Keratinocyte (primary cell): Measurements from ENCODE around the gene SH3GLB2.

Experiments
- CTCF ChIP-seq, 3 experiments: IDR thresholded peaks in 1 of 3; conservative IDR thresholded peaks in 1 of 3; optimal IDR thresholded peaks in 1 of 3; 2 replicates in 2 of 3; 3 replicates in 1 of 3; pipeline versions ENCODE3 to v1.5.1; 2011; ENCODE audit warnings: low read length in 3 of 3, mild to moderate bottlenecking in 3 of 3, moderate library complexity in 2 of 3, control low read depth in 1 of 3, inconsistent platforms in 1 of 3; ENCODE audit not compliant: insufficient read depth in 2 of 3; ENCODE audit errors: extremely low read depth in 1 of 3
- EZH2 ChIP-seq: IDR thresholded peaks from one replicate; pipeline ENCODE4 v1.6.1; 2012; ENCODE audit warnings: inconsistent platforms, mild to moderate bottlenecking, low read length, moderate library complexity

- TF ChIP-seq CTCF (optimal IDR thresholded peaks at IDR 0.05 in 1 of 3, IDR thresholded peaks at IDR 0.05 in 1 of 3, conservative IDR thresholded peaks at IDR 0.05 in 1 of 3; ENCODE audit: extremely low read depth in 1 of 3, insufficient read depth in 2 of 3, low read length in 3 of 3): no peak
- no peak for TF ChIP-seq EZH2
Observed at GRCh38 chr9:128969491-128969890, 58.6 kb downstream of the SH3GLB2 start.
